OCI-LY1 (cell line): ENCODE measurements around the gene CISH.

Experiments
- CTCF ChIP-seq: fragments of 200-600 bp; sonication (generic), shearing (Covaris generic); IDR thresholded peaks from 2 replicates; pipeline ENCODE4 v1.5.1; 2017; ENCODE audit warnings: mild to moderate bottlenecking, antibody characterized with exemption, low read length, moderate library complexity, mixed read lengths
- EZH2 ChIP-seq: fragments of 200-600 bp; sonication (generic), shearing (Covaris generic); IDR thresholded peaks from 2 replicates; pipeline ENCODE4 v1.8.0; 2017; ENCODE audit warnings: borderline replicate concordance, mixed run types, mild to moderate bottlenecking, antibody characterized with exemption, low read length, moderate library complexity, mixed read lengths

DNA sequence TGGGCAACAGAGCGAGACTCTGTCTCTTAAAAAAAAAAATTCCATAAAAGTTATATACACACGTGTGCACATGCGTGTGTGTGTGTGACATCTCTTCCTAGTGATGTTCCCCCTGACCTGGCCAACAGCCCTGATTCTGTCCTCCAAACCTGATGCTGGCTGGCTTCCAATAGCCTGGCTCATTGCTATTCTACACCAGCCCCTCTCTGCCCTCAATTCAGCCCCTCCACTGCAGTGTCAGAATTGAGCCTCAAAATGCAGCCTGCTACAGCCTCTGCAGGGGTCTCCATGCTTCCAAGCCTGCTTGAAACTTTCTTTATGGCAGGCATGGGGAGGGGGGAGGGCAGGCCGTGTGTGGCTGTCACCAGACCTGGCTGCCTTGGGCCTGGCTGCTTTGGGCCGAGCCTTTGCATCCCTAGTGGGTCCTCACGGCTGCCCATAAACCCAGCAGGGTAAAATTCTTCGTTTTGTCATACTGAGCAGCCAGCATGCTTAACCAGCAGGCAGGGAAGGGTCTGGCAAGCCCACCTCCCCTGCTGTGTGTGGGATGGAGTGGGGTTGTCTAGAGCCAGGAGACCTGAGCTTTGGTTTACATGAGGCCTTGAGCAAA, 40.5 kb upstream of the CISH start:
- TF ChIP-seq CTCF (no peak), EZH2 (no peak)
